Measurements from ENCODE around the gene USP40. TPM values are rescaled to one million over a fixed set of nuclear protein-coding genes. Genes with fewer than 3 reads are reported as not detected.

The USP40 gene
- total and polyA plus RNA-seq, 9 donors: 18.0 to 44.6 (median 36.1) TPM

- Histone ChIP-seq H3K9me3 (no peaks in the 10 kb centered on the region), H3K36me3 (no peaks in the 10 kb centered on the region), H3K27me3 (no peaks in the 10 kb centered on the region), H3K27ac (no peak overlapping the region), H3K4me1 (ENCODE audit: insufficient read depth) (no peaks in the 10 kb centered on the region), H3K4me3 (no peak overlapping the region)
- 92 to 97% (median 92%) methylated on average over 29 of the region's 29 CpGs for WGBS, 3 donors
- DNase-seq: no peak
- no peak for TF ChIP-seq EP300 (IDR thresholded peaks at IDR 0.05)
- no peak for TF ChIP-seq POLR2A (IDR thresholded peaks at IDR 0.05)
- TF ChIP-seq CTCF (IDR thresholded peaks at IDR 0.05): no peak
- intact Hi-C loops (cut with DNase I): no loop called here
These were observed 88.8 kb downstream of the USP40 start for GRCh38 chr2:233477548-233478433.

- Histone ChIP-seq H3K27me3 (no peaks in the 10 kb centered on the region), H3K9me3 (no peaks in the 10 kb centered on the region), H3K4me3 (no peak overlapping the region), H3K36me3 (no peaks in the 10 kb centered on the region), H3K27ac (no peak overlapping the region), H3K4me1 (ENCODE audit: insufficient read depth) (no peaks in the 10 kb centered on the region)
- no peak for DNase-seq
- WGBS, 3 donors: 92 to 93% (median 92%) methylated on average over 45 of the region's 45 CpGs
- intact Hi-C loops (cut with DNase I): no loop called here
- TF ChIP-seq CTCF (IDR thresholded peaks at IDR 0.05) (no peak), EP300 (IDR thresholded peaks at IDR 0.05) (no peak), POLR2A (IDR thresholded peaks at IDR 0.05) (no peak)
These were observed 89.7 kb downstream of the USP40 start for GRCh38 chr2:233476651-233477547.

GRCh38 chr2:233476063-233476410, 90.5 kb downstream of the USP40 start:
- DNase-seq: no peak
- Histone ChIP-seq H3K27me3 (no peaks in the 10 kb centered on the region), H3K36me3 (no peaks in the 10 kb centered on the region), H3K9me3 (no peaks in the 10 kb centered on the region), H3K27ac (no peak overlapping the region), H3K4me1 (ENCODE audit: insufficient read depth) (no peaks in the 10 kb centered on the region), H3K4me3 (no peak overlapping the region)
- intact Hi-C loops (cut with DNase I): no loop called here
- WGBS, 3 donors: 92 to 96% (median 92%) methylated on average over 14 of the region's 14 CpGs
- TF ChIP-seq EP300 (IDR thresholded peaks at IDR 0.05) (no peak), POLR2A (IDR thresholded peaks at IDR 0.05) (no peak)

GRCh38 chr2:233474308-233475160, 92.0 kb downstream of the USP40 start:
- no peaks in the 10 kb centered on the region for H3K27me3 ChIP-seq
- intact Hi-C loops (cut with DNase I): no loop called here
- peak in 1 of 5 donors; percentile 26 for DNase-seq
- peak overlapping the region; percentile 24 to 35 for H3K27ac ChIP-seq
- 54 to 69% (median 62%) methylated on average over 22 of the region's 22 CpGs for WGBS, 3 donors
- H3K36me3 ChIP-seq: no peaks in the 10 kb centered on the region
- H3K4me3 ChIP-seq: no peak overlapping the region
- peaks cover 7% of the 10 kb centered on the region for H3K4me1 ChIP-seq (ENCODE audit: insufficient read depth)
- TF ChIP-seq EP300 (IDR thresholded peaks at IDR 0.05) (no peak), POLR2A (IDR thresholded peaks at IDR 0.05) (no peak), CTCF (IDR thresholded peaks at IDR 0.05) (no peak)
- H3K9me3 ChIP-seq: no peaks in the 10 kb centered on the region

All from ovary (tissue), 9 donors.